Activated CD8-positive, alpha-beta memory T cell treated with anti-CD3 and anti-CD28 coated beads, Interleukin-2, amount 50 U/mL, for 24 hours (primary cell): ENCODE data around the gene PKP2.
"Not testable (repeated sequence)": the region's sequence is repeated elsewhere in the genome, so short reads cannot be mapped to it uniquely, and the experiment has no call there.

Experiments used
- DNase-seq: peaks from one replicate; pipeline ENCODE4 v3.0.0-alpha.2; 2020; ENCODE audit errors: extremely low read depth

Gene PKP2

GRCh38 chr12:32863128-32863527 lies 33.4 kb downstream of the PKP2 start:
- no peak for DNase-seq

GRCh38 chr12:32861658-32862057 lies 34.9 kb downstream of the PKP2 start:
- not testable (repeated sequence) for DNase-seq

GRCh38 chr12:32860192-32860591 lies 36.4 kb downstream of the PKP2 start:
- no peak for DNase-seq

- DNase-seq = no peak
Measured at GRCh38 chr12:32859389-32859788, 37.2 kb downstream of the PKP2 start.

GRCh38 chr12:32854716-32855115 lies 41.9 kb downstream of the PKP2 start:
- no peak for DNase-seq

- DNase-seq = no peak
Measured at GRCh38 chr12:32854097-32854496, 42.5 kb downstream of the PKP2 start.

GRCh38 chr12:32847287-32847686 lies 49.3 kb downstream of the PKP2 start:
- DNase-seq = no peak

GRCh38 chr12:32846053-32846452 lies 50.5 kb downstream of the PKP2 start:
- DNase-seq = no peak

GRCh38 chr12:32843528-32844095 lies 53.0 kb downstream of the PKP2 start:
- DNase-seq = no peak

- DNase-seq = no peak
Measured at GRCh38 chr12:32841061-32841460, 55.5 kb downstream of the PKP2 start.

- no peak for DNase-seq
Measured at GRCh38 chr12:32839828-32840227, 56.7 kb downstream of the PKP2 start.

- DNase-seq = no peak
Measured at GRCh38 chr12:32837974-32838373, 58.6 kb downstream of the PKP2 start.

GRCh38 chr12:32836710-32837109 lies 59.9 kb downstream of the PKP2 start:
- DNase-seq = no peak

GRCh38 chr12:32834122-32834521 lies 62.5 kb downstream of the PKP2 start:
- DNase-seq = no peak

GRCh38 chr12:32828552-32828951 lies 68.0 kb downstream of the PKP2 start:
- DNase-seq = no peak

- DNase-seq = no peak
Measured at GRCh38 chr12:32828120-32828519, 68.5 kb downstream of the PKP2 start.

- no peak for DNase-seq
Measured at GRCh38 chr12:32826807-32827412, 69.7 kb downstream of the PKP2 start.

GRCh38 chr12:32824596-32824995 lies 72.0 kb downstream of the PKP2 start:
- DNase-seq = no peak

GRCh38 chr12:32822344-32822743 lies 74.2 kb downstream of the PKP2 start:
- DNase-seq = no peak

- DNase-seq = no peak
Measured at GRCh38 chr12:32821710-32822109, 74.9 kb downstream of the PKP2 start.

- no peak for DNase-seq
Measured at GRCh38 chr12:32821293-32821692, 75.3 kb downstream of the PKP2 start.

- DNase-seq = no peak
Measured at GRCh38 chr12:32820376-32820931, 76.1 kb downstream of the PKP2 start.

- DNase-seq = no peak
Measured at GRCh38 chr12:32819424-32819823, 77.2 kb downstream of the PKP2 start.
